Measurements from ENCODE around the gene LBP. TPM values are rescaled to one million over a fixed set of nuclear protein-coding genes. Genes with fewer than 3 reads are reported as not detected.
"Not testable (repeated sequence)": the region's sequence is repeated elsewhere in the genome, so short reads cannot be mapped to it uniquely, and the experiment has no call there.

The LBP gene
- total RNA-seq, 1 experiment from 2014 or later: not detected

DNA sequence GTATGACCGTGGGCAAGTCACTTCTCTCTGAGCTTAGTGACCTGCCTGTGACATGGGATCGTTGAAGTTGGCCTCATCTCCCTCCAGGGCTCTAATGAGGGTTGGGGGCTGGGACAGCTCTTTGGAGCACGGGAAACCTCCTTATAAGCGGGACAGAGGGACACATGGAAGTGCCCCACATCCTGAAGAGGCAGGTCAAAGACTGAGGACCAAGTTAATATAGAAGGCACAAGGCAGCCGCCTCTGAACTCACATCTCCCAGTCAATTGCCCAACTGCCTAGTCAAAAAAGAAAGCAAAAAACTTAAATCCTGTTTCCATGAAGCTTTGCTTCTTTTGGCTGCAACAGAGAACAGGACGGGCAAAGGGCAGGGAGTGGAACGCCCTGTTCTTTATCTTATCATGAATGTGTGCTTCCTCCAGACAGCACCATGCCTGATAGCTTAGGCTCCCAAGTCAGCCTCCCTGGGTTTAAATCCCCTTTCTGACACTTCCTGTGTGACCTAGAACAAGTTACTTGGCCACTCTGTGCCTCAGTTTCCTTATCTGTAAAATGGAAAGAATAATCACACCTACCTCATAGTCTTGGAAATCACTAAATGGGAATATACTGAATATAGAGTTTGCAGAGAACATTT, 27.1 kb downstream of the LBP start:
- H3K9me3 ChIP-seq (ENCODE audit: low read depth, low read length, poor library complexity, severe bottlenecking): no peaks in the 10 kb centered on the region
- H3K4me1 ChIP-seq (ENCODE audit: insufficient read depth, low read length, poor library complexity, severe bottlenecking): no peaks in the 10 kb centered on the region
- no peak overlapping the region for H3K27ac ChIP-seq (ENCODE audit: low read depth, low read length, poor library complexity, severe bottlenecking)
- no peak overlapping the region for H3K4me3 ChIP-seq (ENCODE audit: low read depth, low read length, poor library complexity, severe bottlenecking)
- POLR2A ChIA-PET (ENCODE audit: low non-redundant PET): no interaction called here
- no peaks in the 10 kb centered on the region for H3K36me3 ChIP-seq (ENCODE audit: insufficient read depth, low read length, poor library complexity, severe bottlenecking)
- no TSS peak for BruUV-seq (replicated peaks)
- intact Hi-C loops (cut with micrococcal nuclease; ENCODE audit: unreplicated experiment): no loop called here
- H3K27me3 ChIP-seq (replicated peaks; ENCODE audit: insufficient read depth, low read depth, low read length, poor library complexity): peaks cover 4% of the 10 kb centered on the region
- no peak for DNase-seq (ENCODE audit: low spot score)
- CTCF ChIA-PET: no interaction called here
- TF ChIP-seq EZH2 (IDR thresholded peaks at IDR 0.05; ENCODE audit: borderline replicate concordance, low read depth, low read length, poor library complexity, severe bottlenecking): no peak

- H3K27me3 ChIP-seq (replicated peaks; ENCODE audit: insufficient read depth, low read depth, low read length, poor library complexity): peaks cover 4% of the 10 kb centered on the region
- intact Hi-C loops (cut with micrococcal nuclease; ENCODE audit: unreplicated experiment): no loop called here
- no peaks in the 10 kb centered on the region for H3K9me3 ChIP-seq (ENCODE audit: low read depth, low read length, poor library complexity, severe bottlenecking)
- no TSS peak for BruUV-seq (replicated peaks)
- TF ChIP-seq, protein P1, sequence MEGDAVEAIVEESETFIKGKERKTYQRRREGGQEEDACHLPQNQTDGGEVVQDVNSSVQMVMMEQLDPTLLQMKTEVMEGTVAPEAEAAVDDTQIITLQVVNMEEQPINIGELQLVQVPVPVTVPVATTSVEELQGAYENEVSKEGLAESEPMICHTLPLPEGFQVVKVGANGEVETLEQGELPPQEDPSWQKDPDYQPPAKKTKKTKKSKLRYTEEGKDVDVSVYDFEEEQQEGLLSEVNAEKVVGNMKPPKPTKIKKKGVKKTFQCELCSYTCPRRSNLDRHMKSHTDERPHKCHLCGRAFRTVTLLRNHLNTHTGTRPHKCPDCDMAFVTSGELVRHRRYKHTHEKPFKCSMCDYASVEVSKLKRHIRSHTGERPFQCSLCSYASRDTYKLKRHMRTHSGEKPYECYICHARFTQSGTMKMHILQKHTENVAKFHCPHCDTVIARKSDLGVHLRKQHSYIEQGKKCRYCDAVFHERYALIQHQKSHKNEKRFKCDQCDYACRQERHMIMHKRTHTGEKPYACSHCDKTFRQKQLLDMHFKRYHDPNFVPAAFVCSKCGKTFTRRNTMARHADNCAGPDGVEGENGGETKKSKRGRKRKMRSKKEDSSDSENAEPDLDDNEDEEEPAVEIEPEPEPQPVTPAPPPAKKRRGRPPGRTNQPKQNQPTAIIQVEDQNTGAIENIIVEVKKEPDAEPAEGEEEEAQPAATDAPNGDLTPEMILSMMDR (conservative IDR thresholded peaks at IDR 0.05; ENCODE audit: low read depth, low read length): no peak
- TF ChIP-seq EZH2 (IDR thresholded peaks at IDR 0.05; ENCODE audit: borderline replicate concordance, low read depth, low read length, poor library complexity, severe bottlenecking): no peak
- DNase-seq (ENCODE audit: low spot score): no peak
- H3K27ac ChIP-seq (ENCODE audit: low read depth, low read length, poor library complexity, severe bottlenecking): no peak overlapping the region
- no peaks in the 10 kb centered on the region for H3K36me3 ChIP-seq (ENCODE audit: insufficient read depth, low read length, poor library complexity, severe bottlenecking)
- ChIA-PET POLR2A (ENCODE audit: low non-redundant PET) (interaction anchor here (0.6 kb wide), 1 partner anchor 38 kb away, joined by 6 read pairs; no protein-coding TSS in a partner anchor), CTCF (interaction anchor here (0.7 kb wide), 1 partner anchor 285 kb away, joined by 5 read pairs; no protein-coding TSS in a partner anchor)
- H3K4me3 ChIP-seq (ENCODE audit: low read depth, low read length, poor library complexity, severe bottlenecking): no peak overlapping the region
- no peaks in the 10 kb centered on the region for H3K4me1 ChIP-seq (ENCODE audit: insufficient read depth, low read length, poor library complexity, severe bottlenecking)
Observed at GRCh38 chr20:38373898-38374297, 27.6 kb downstream of the LBP start.

GRCh38 chr20:38377039-38377685, 30.9 kb downstream of the LBP start:
- H3K27me3 ChIP-seq (replicated peaks; ENCODE audit: insufficient read depth, low read depth, low read length, poor library complexity): peaks cover 4% of the 10 kb centered on the region
- H3K36me3 ChIP-seq (ENCODE audit: insufficient read depth, low read length, poor library complexity, severe bottlenecking): no peaks in the 10 kb centered on the region
- ChIA-PET POLR2A (ENCODE audit: low non-redundant PET) (no interaction called here), CTCF (interaction anchor here (0.5 to 0.6 kb wide), 2 partner anchors 24 to 155 kb away, joined by 3 to 5 read pairs; no protein-coding TSS in a partner anchor)
- DNase-seq (ENCODE audit: low spot score): peak; percentile 5
- H3K9me3 ChIP-seq (ENCODE audit: low read depth, low read length, poor library complexity, severe bottlenecking): no peaks in the 10 kb centered on the region
- H3K4me1 ChIP-seq (ENCODE audit: insufficient read depth, low read length, poor library complexity, severe bottlenecking): no peaks in the 10 kb centered on the region
- H3K4me3 ChIP-seq (ENCODE audit: low read depth, low read length, poor library complexity, severe bottlenecking): no peak overlapping the region
- TF ChIP-seq, protein P1 (conservative IDR thresholded peaks at IDR 0.05; ENCODE audit: low read depth, low read length): no peak
- TF ChIP-seq EZH2 (IDR thresholded peaks at IDR 0.05; ENCODE audit: borderline replicate concordance, low read depth, low read length, poor library complexity, severe bottlenecking): no peak
- H3K27ac ChIP-seq (ENCODE audit: low read depth, low read length, poor library complexity, severe bottlenecking): no peak overlapping the region
- intact Hi-C loops (cut with micrococcal nuclease; ENCODE audit: unreplicated experiment): no loop called here
- BruUV-seq (replicated peaks): no TSS peak

- H3K9me3 ChIP-seq (ENCODE audit: low read depth, low read length, poor library complexity, severe bottlenecking); H3K4me3 ChIP-seq (ENCODE audit: low read depth, low read length, poor library complexity, severe bottlenecking); H3K27me3 ChIP-seq (replicated peaks; ENCODE audit: insufficient read depth, low read depth, low read length, poor library complexity); POLR2A ChIA-PET (ENCODE audit: low non-redundant PET); BruUV-seq (replicated peaks); H3K4me1 ChIP-seq (ENCODE audit: insufficient read depth, low read length, poor library complexity, severe bottlenecking); H3K36me3 ChIP-seq (ENCODE audit: insufficient read depth, low read length, poor library complexity, severe bottlenecking); H3K27ac ChIP-seq (ENCODE audit: low read depth, low read length, poor library complexity, severe bottlenecking); intact Hi-C loops (cut with micrococcal nuclease; ENCODE audit: unreplicated experiment); CTCF ChIA-PET; DNase-seq (ENCODE audit: low spot score): not testable (repeated sequence)
Observed at GRCh38 chr20:38377838-38378237, 31.6 kb downstream of the LBP start.

Data from A673 (cell line).